K562 (cell line): ENCODE measurements around the gene CMSS1. TPM values are rescaled to one million over a fixed set of nuclear protein-coding genes. Genes with fewer than 3 reads are reported as not detected.

Experiments used
- ATAC-seq: fragments of 200-7000 bp; cut with Tn5 transposase; 3 replicates; pipeline ENCODE4 v1.9.1; 2020; ENCODE audit warnings: moderate library complexity
- BruUV-seq: library from RNA; stranded (reverse); fragments of 400-500 nt; replicated peaks from 2 replicates; lab custom pipeline; 2021; lab: Mats Ljungman, UMichigan
- CTCF ChIA-PET: fragments of 300-600 bp; formaldehyde crosslinking; extraction: SDS; loops from one replicate; lab custom pipeline; 2021; ENCODE audit warnings: low intra/inter-chr PET ratio; lab: Yijun Ruan, JAX
- POLR2A ChIA-PET: fragments of 300-600, 350-650 bp; sonication (Branson Sonifier 250); formaldehyde crosslinking; extraction: SDS; loops from one replicate; lab custom pipeline; 2021; ENCODE audit warnings: antibody characterized with exemption, inconsistent platforms; lab: Yijun Ruan, JAX
- DNase-seq, 4 experiments: peaks; one replicate each; pipeline versions ENCODE4 v3.0.0 to v3.0.0-alpha.2; 2011 to 2018; ENCODE audit warnings: low spot score in 3 of 4, mixed read lengths in 3 of 4; ENCODE audit errors: extremely low read depth in 1 of 4
- FAIRE-seq: peaks from 2 replicates; lab custom pipeline; 2011; peaks lifted over from hg19 to GRCh38; lab: Jason Lieb, UNC
- H2AFZ ChIP-seq: 2 replicates; pipeline ENCODE4 v1.6.0; 2011; ENCODE audit warnings: low read depth, low read length, control low read depth, inconsistent platforms
- H3K27ac ChIP-seq: fragments of 200-600 bp; 3 replicates; pipeline ENCODE4 v1.8.0; 2011; ENCODE audit warnings: low read depth, mild to moderate bottlenecking, control low read depth, inconsistent platforms, low read length, moderate library complexity, mixed read lengths; ENCODE audit errors: extremely low read depth
- H3K27me3 ChIP-seq, 2 experiments: fragments of 300-600 bp in 1 of 2; 2 replicates in 1 of 2; 3 replicates in 1 of 2; pipeline versions ENCODE4 v1.6.0 to v1.8.0; 2011; ENCODE audit warnings: inconsistent platforms in 2 of 2, low read length in 2 of 2, mild to moderate bottlenecking in 1 of 2, mixed read lengths in 1 of 2, moderate library complexity in 1 of 2; ENCODE audit not compliant: control insufficient read depth in 2 of 2, insufficient read depth in 2 of 2
- H3K36me3 ChIP-seq: fragments of 300-600 bp; 3 replicates; pipeline ENCODE4 v1.8.0; 2011; ENCODE audit warnings: mild to moderate bottlenecking, low read length, inconsistent platforms; ENCODE audit not compliant: control insufficient read depth, insufficient read depth
- H3K4me1 ChIP-seq, 2 experiments: fragments of 200-600 bp in 1 of 2; replicated peaks in 1 of 2; 2 replicates in 1 of 2; 3 replicates in 1 of 2; pipeline versions ENCODE4 v1.5.1 to v1.8.0; 2011; ENCODE audit warnings: inconsistent platforms in 2 of 2, low read length in 2 of 2, mild to moderate bottlenecking in 1 of 2, mixed read lengths in 1 of 2, moderate library complexity in 1 of 2; ENCODE audit not compliant: control insufficient read depth in 2 of 2, insufficient read depth in 2 of 2
- H3K4me2 ChIP-seq: 2 replicates; pipeline ENCODE4 v1.6.1; 2011; ENCODE audit warnings: low read length, control low read depth, inconsistent platforms, mixed read lengths; ENCODE audit not compliant: insufficient read depth
- H3K4me3 ChIP-seq: fragments of 200-600 bp; sonication (generic), shearing (Covaris generic); 2 replicates; pipeline ENCODE4 v1.5.1; 2016; ENCODE audit warnings: control low read depth, inconsistent platforms
- H3K79me2 ChIP-seq: fragments of 200-600 bp; 3 replicates; pipeline ENCODE4 v1.8.0; 2011; ENCODE audit warnings: low read length, inconsistent platforms; ENCODE audit not compliant: control insufficient read depth, insufficient read depth
- H3K9ac ChIP-seq, 2 experiments: 2 replicates each; pipeline versions ENCODE4 v1.6.0 to v1.6.1; 2011; ENCODE audit warnings: low read depth in 2 of 2, low read length in 2 of 2, control low read depth in 1 of 2, inconsistent platforms in 1 of 2, mild to moderate bottlenecking in 1 of 2, mixed read lengths in 1 of 2; ENCODE audit not compliant: insufficient read depth in 1 of 2
- H3K9me1 ChIP-seq: one replicate; pipeline ENCODE4 v1.6.0; 2011; ENCODE audit warnings: inconsistent platforms, mild to moderate bottlenecking, low read length, moderate library complexity; ENCODE audit not compliant: control insufficient read depth, insufficient read depth
- H3K9me3 ChIP-seq: replicated peaks from 2 replicates; pipeline ENCODE4 v1.5.1; 2011; ENCODE audit warnings: low read depth, low read length, inconsistent platforms; ENCODE audit not compliant: control insufficient read depth, insufficient read depth
- H4K20me1 ChIP-seq: replicated peaks from 2 replicates; pipeline ENCODE4 v1.6.1; 2011; ENCODE audit warnings: low read length, inconsistent platforms, mixed read lengths; ENCODE audit not compliant: control insufficient read depth, insufficient read depth
- CHD7 ChIP-seq: fragments of 200-600 bp; sonication (generic); IDR thresholded peaks from one replicate; pipeline ENCODE4 v1.6.1; 2012; ENCODE audit warnings: mild to moderate bottlenecking, low read depth, low read length, inconsistent platforms
- HDAC2 ChIP-seq: fragments of 450-650 bp; IDR thresholded peaks from 2 replicates; pipeline ENCODE4 v1.6.1; 2016; ENCODE audit warnings: mild to moderate bottlenecking
- KAT8 ChIP-seq: fragments of 450-650 bp; IDR thresholded peaks from 2 replicates; pipeline ENCODE4 v1.6.1; 2016; ENCODE audit warnings: low read depth, mild to moderate bottlenecking
- TFAP4 ChIP-seq: sonication (generic); formaldehyde crosslinking; IDR thresholded peaks from 2 replicates; pipeline ENCODE4 v1.8.0; 2022; ENCODE audit warnings: missing genetic modification reagents, mild to moderate bottlenecking, moderate library complexity, borderline replicate concordance
- ZNF592 ChIP-seq: fragments of 450-650 bp; IDR thresholded peaks from 2 replicates; pipeline ENCODE4 v1.6.1; 2017; ENCODE audit warnings: antibody characterized with exemption, mild to moderate bottlenecking
- WGBS: fragments of 100-300 bp; shearing (Covaris generic); methylation state at CpG from one replicate; pipeline ENCODE4 v1.1.6; 2016; ENCODE audit warnings: low coverage, mixed read lengths; ENCODE audit not compliant: insufficient coverage; ENCODE audit errors: missing lambda C conversion rate; 5-methylcytosine and 5-hydroxymethylcytosine counted together
- in situ Hi-C: fragments of 300-500 bp; cut with MboI; formaldehyde crosslinking; loops from 4 replicates; pipeline ENCODE4 v1.15.0; 2018; ENCODE audit warnings: inconsistent platforms, mixed read lengths
- intact Hi-C: fragments of 100-400 bp; cut with micrococcal nuclease; formaldehyde crosslinking; loops from 2 replicates; pipeline ENCODE4 v1.14.2; 2022
- polyA plus RNA-seq, 8 experiments: library from polyadenylated mRNA; depleted of rRNA in 4 of 8; stranded (reverse) in 5 of 8; unstranded in 3 of 8; fragments of >200 nt; fragmentation: Nextera tagmentation in 2 of 8; fragmentation: Illumina TruSeq in 1 of 8; extraction: Ambion mirVana in 2 of 8; extraction: Trizol in 1 of 8; gene quantifications; 2 replicates each; pipeline versions ENCODE4 v1.2.1 to v1.2.3, GENCODE V29; 2011 to 2014; ENCODE audit warnings: inconsistent platforms in 1 of 8, missing spikeins in 1 of 8
- total RNA-seq, 7 experiments: library from RNA; depleted of rRNA in 6 of 7; stranded (reverse); fragments of >200 nt in 6 of 7; fragmentation: Illumina TruSeq in 2 of 7; extraction: Trizol in 2 of 7; gene quantifications; 2 replicates each; pipeline versions ENCODE4 v1.2.1 to v1.2.3, GENCODE V29; 2011 to 2021; ENCODE audit warnings: low replicate concordance in 1 of 7

Gene CMSS1
- total and polyA plus RNA-seq, 9 of the 15 experiments (the other 6 are each of a cell fraction or from before 2014, with no cell fraction given) = 46.9 to 109 (median 72.3) TPM

- no peaks in the 10 kb centered on the region for H3K9me3 ChIP-seq
- no peaks in the 10 kb centered on the region for H3K9me1 ChIP-seq
- H3K4me2 ChIP-seq = no peak overlapping the region; the same call in 1 of the 2 replicates
- FAIRE-seq (peak; percentile 80), DNase-seq (peak; percentile 26 to 66 (median 42)), ATAC-seq (peak; percentile 61)
- in situ Hi-C loops = no loop called here
- BruUV-seq = no TSS peak
- no peak overlapping the region for H2AFZ ChIP-seq
- H3K9ac ChIP-seq = peak overlapping the region in 1 of 2 experiments; percentile 87; a peak in 1 of 4 replicates
- 80% methylated on average over 1 of the region's 1 CpG for WGBS
- intact Hi-C loops = no loop called here
- H3K4me3 ChIP-seq = no peak overlapping the region
- CTCF ChIA-PET = no interaction called here
- H3K36me3 ChIP-seq = peaks cover 6% of the 10 kb centered on the region; the same call in 1 of the 3 replicates
- peaks cover 64% of the 10 kb centered on the region for H3K79me2 ChIP-seq
- H3K27me3 ChIP-seq = no peaks in the 10 kb centered on the region
- H3K4me1 ChIP-seq = peaks cover 6 to 10% of the 10 kb centered on the region in 2 experiments; a peak in 3 of 5 replicates
- POLR2A ChIA-PET = interaction anchor here (0.7 to 1.4 kb wide), 2 partner anchors 10 to 18 kb away, joined by 3 to 6 read pairs; no protein-coding TSS in a partner anchor
- no peaks in the 10 kb centered on the region for H4K20me1 ChIP-seq
- peak overlapping the region; percentile 31; the same call in 1 of the 3 replicates for H3K27ac ChIP-seq
- TF ChIP-seq TFAP4 (CRISPR knock-in tag) = no peak
- peak; percentile 68 for TF ChIP-seq ZNF592
- TF ChIP-seq KAT8 = no peak
- no peak for TF ChIP-seq HDAC2
- TF ChIP-seq CHD7 = no peak
These were observed 60.3 kb downstream of the CMSS1 start for GRCh38 chr3:99878005-99878404.
